Colonic mucosa (tissue), 4 donors: ENCODE data around the gene PTPRN2. TPM values are rescaled to one million over a fixed set of nuclear protein-coding genes. Genes with fewer than 3 reads are reported as not detected.

Source experiments
- DNase-seq: peaks from one replicate; pipeline ENCODE4 v3.0.0-alpha.2; 2020
- H3K27ac ChIP-seq: fragments of 200-600 bp; one replicate; pipeline ENCODE4 v1.8.0; 2021
- H3K27me3 ChIP-seq: fragments of 200-600 bp; one replicate; pipeline ENCODE4 v1.8.0; 2021
- H3K36me3 ChIP-seq: fragments of 200-600 bp; one replicate; pipeline ENCODE4 v1.8.0; 2021
- H3K4me1 ChIP-seq: fragments of 200-600 bp; one replicate; pipeline ENCODE4 v1.8.0; 2021; ENCODE audit warnings: mild to moderate bottlenecking
- H3K4me3 ChIP-seq: fragments of 200-600 bp; one replicate; pipeline ENCODE4 v1.8.0; 2021
- H3K9ac ChIP-seq, 2 donors: one replicate each; pipeline ENCODE4 v1.7.0; 2013; ENCODE audit warnings: control low read depth in 2 of 2, low read depth in 2 of 2, low read length in 2 of 2
- H3K9me3 ChIP-seq: fragments of 200-600 bp; one replicate; pipeline ENCODE4 v1.8.0; 2021
- CTCF ChIP-seq: fragments of 200-600 bp; IDR thresholded peaks from one replicate; pipeline ENCODE4 v1.8.0; 2022; ENCODE audit warnings: antibody characterized with exemption, mild to moderate bottlenecking
- intact Hi-C: fragments of 100-400 bp; cut with DNase I; formaldehyde crosslinking; loops from one replicate; pipeline ENCODE4 v1.14.1; 2022
- total RNA-seq, 2 donors: library from RNA; stranded (reverse); fragmentation: NEBNext Ultra II Directional in 1 of 2; extraction: Animal tissue kit (Norgen Biotek cat#: 25700) in 1 of 2; gene quantifications; one replicate each; pipeline ENCODE4 v1.2.1, GENCODE V29; 2021
- donor health status: healthy.
- donor health status: DM: no; HTN: no; CAD: no.
- donor health status: DM: no; HTN: no; CAD: no.

PTPRN2 gene
- total RNA-seq, 2 donors from 2014 or later, result 14.7 to 21.6 TPM

- no peak overlapping the region for H3K4me3 ChIP-seq
- H3K9me3 ChIP-seq, result no peaks in the 10 kb centered on the region
- H3K27ac ChIP-seq, result no peak overlapping the region
- no peak for DNase-seq
- no peaks in the 10 kb centered on the region for H3K36me3 ChIP-seq
- H3K4me1 ChIP-seq, result no peaks in the 10 kb centered on the region
- no peak overlapping the region for H3K9ac ChIP-seq
- peaks cover 4% of the 10 kb centered on the region for H3K27me3 ChIP-seq
- TF ChIP-seq CTCF, result no peak
- intact Hi-C loops, result no loop called here
Observed at GRCh38 chr7:157580324-157580723, 1007.3 kb downstream of the PTPRN2 start.

- H3K4me3 ChIP-seq, result no peak overlapping the region
- peaks cover 4% of the 10 kb centered on the region for H3K27me3 ChIP-seq
- H3K4me1 ChIP-seq, result no peaks in the 10 kb centered on the region
- intact Hi-C loops, result no loop called here
- no peak for TF ChIP-seq CTCF
- no peaks in the 10 kb centered on the region for H3K9me3 ChIP-seq
- H3K9ac ChIP-seq, result no peak overlapping the region
- DNase-seq, result peak; percentile 59
- no peak overlapping the region for H3K27ac ChIP-seq
- H3K36me3 ChIP-seq, result no peaks in the 10 kb centered on the region
Observed at GRCh38 chr7:157579425-157579824, 1008.2 kb downstream of the PTPRN2 start.

GRCh38 chr7:157577796-157578339, 1009.8 kb downstream of the PTPRN2 start:
- H3K4me1 ChIP-seq, result no peaks in the 10 kb centered on the region
- H3K27me3 ChIP-seq, result peaks cover 4% of the 10 kb centered on the region
- no peak overlapping the region for H3K27ac ChIP-seq
- H3K4me3 ChIP-seq, result no peak overlapping the region
- DNase-seq, result no peak
- no peak for TF ChIP-seq CTCF
- H3K9me3 ChIP-seq, result no peaks in the 10 kb centered on the region
- intact Hi-C loops, result no loop called here
- no peaks in the 10 kb centered on the region for H3K36me3 ChIP-seq
- no peak overlapping the region for H3K9ac ChIP-seq

GRCh38 chr7:157577061-157577460, 1010.6 kb downstream of the PTPRN2 start:
- H3K27me3 ChIP-seq, result peaks cover 4% of the 10 kb centered on the region
- H3K9me3 ChIP-seq, result no peaks in the 10 kb centered on the region
- no peak overlapping the region for H3K9ac ChIP-seq
- H3K4me1 ChIP-seq, result no peaks in the 10 kb centered on the region
- intact Hi-C loops, result no loop called here
- no peak overlapping the region for H3K4me3 ChIP-seq
- DNase-seq, result no peak
- H3K27ac ChIP-seq, result no peak overlapping the region
- no peak for TF ChIP-seq CTCF
- no peaks in the 10 kb centered on the region for H3K36me3 ChIP-seq

- H3K4me3 ChIP-seq, result no peak overlapping the region
- no peak for TF ChIP-seq CTCF
- no peaks in the 10 kb centered on the region for H3K9me3 ChIP-seq
- no peaks in the 10 kb centered on the region for H3K4me1 ChIP-seq
- peak; percentile 57 for DNase-seq
- H3K36me3 ChIP-seq, result no peaks in the 10 kb centered on the region
- no peak overlapping the region for H3K9ac ChIP-seq
- peaks cover 4% of the 10 kb centered on the region for H3K27me3 ChIP-seq
- no peak overlapping the region for H3K27ac ChIP-seq
- intact Hi-C loops, result no loop called here
Observed at GRCh38 chr7:157576415-157576814, 1011.2 kb downstream of the PTPRN2 start.

- DNase-seq, result no peak
- Histone ChIP-seq H3K4me3 (no peak overlapping the region), H3K27me3 (peaks cover 4% of the 10 kb centered on the region), H3K27ac (no peak overlapping the region), H3K9me3 (no peaks in the 10 kb centered on the region), H3K36me3 (no peaks in the 10 kb centered on the region), H3K9ac (no peak overlapping the region), H3K4me1 (no peaks in the 10 kb centered on the region)
- no peak for TF ChIP-seq CTCF
- intact Hi-C loops, result no loop called here
Observed at GRCh38 chr7:157575777-157576176, 1011.8 kb downstream of the PTPRN2 start.
